ENCODE measurements around the gene CLTB. TPM values are rescaled to one million over a fixed set of nuclear protein-coding genes. Genes with fewer than 3 reads are reported as not detected.

The CLTB gene
- total RNA-seq, 1 experiment from 2014 or later, result 163 TPM

GRCh38 chr5:176387384-176387925 lies 28.9 kb downstream of the CLTB start:
- no peak for DNase-seq (ENCODE audit: low spot score)
- in situ Hi-C loops (cut with HindIII; ENCODE audit: low sequenced_read_pairs), result no loop called here

GRCh38 chr5:176386491-176386890 lies 29.8 kb downstream of the CLTB start:
- in situ Hi-C loops (cut with HindIII; ENCODE audit: low sequenced_read_pairs), result no loop called here
- DNase-seq (ENCODE audit: low spot score), result no peak

- in situ Hi-C loops (cut with HindIII; ENCODE audit: low sequenced_read_pairs), result no loop called here
- DNase-seq (ENCODE audit: low spot score), result no peak
Measured at GRCh38 chr5:176384991-176385390, 31.3 kb downstream of the CLTB start.

- DNase-seq (ENCODE audit: low spot score), result no peak
- in situ Hi-C loops (cut with HindIII; ENCODE audit: low sequenced_read_pairs), result no loop called here
Measured at GRCh38 chr5:176384366-176384930, 31.9 kb downstream of the CLTB start.

- in situ Hi-C loops (cut with HindIII; ENCODE audit: low sequenced_read_pairs), result no loop called here
- no peak for DNase-seq (ENCODE audit: low spot score)
Measured at GRCh38 chr5:176383961-176384360, 32.4 kb downstream of the CLTB start.

- in situ Hi-C loops (cut with HindIII; ENCODE audit: low sequenced_read_pairs), result no loop called here
Measured at GRCh38 chr5:176383248-176383905, 33.0 kb downstream of the CLTB start.

GRCh38 chr5:176382721-176383120 lies 33.6 kb downstream of the CLTB start:
- no peak for DNase-seq (ENCODE audit: low spot score)
- in situ Hi-C loops (cut with HindIII; ENCODE audit: low sequenced_read_pairs), result no loop called here

More at GRCh38 chr5:176383248-176383905, 33.0 kb downstream of the CLTB start:
- no peak for DNase-seq (ENCODE audit: low spot score)

GRCh38 chr5:176381979-176382378 lies 34.4 kb downstream of the CLTB start:
- no peak for DNase-seq (ENCODE audit: low spot score)
- in situ Hi-C loops (cut with HindIII; ENCODE audit: low sequenced_read_pairs), result no loop called here

GRCh38 chr5:176381423-176381822 lies 34.9 kb downstream of the CLTB start:
- in situ Hi-C loops (cut with HindIII; ENCODE audit: low sequenced_read_pairs), result no loop called here
- no peak for DNase-seq (ENCODE audit: low spot score)

- no peak for DNase-seq (ENCODE audit: low spot score)
- in situ Hi-C loops (cut with HindIII; ENCODE audit: low sequenced_read_pairs), result no loop called here
Measured at GRCh38 chr5:176379881-176380280, 36.5 kb downstream of the CLTB start.

GRCh38 chr5:176373100-176373818 lies 43.1 kb downstream of the CLTB start:
- in situ Hi-C loops (cut with HindIII; ENCODE audit: low sequenced_read_pairs), result no loop called here
- DNase-seq (ENCODE audit: low spot score), result no peak

- in situ Hi-C loops (cut with HindIII; ENCODE audit: low sequenced_read_pairs), result no loop called here
- no peak for DNase-seq (ENCODE audit: low spot score)
Measured at GRCh38 chr5:176371621-176372539, 44.5 kb downstream of the CLTB start.

- DNase-seq (ENCODE audit: low spot score), result no peak
- in situ Hi-C loops (cut with HindIII; ENCODE audit: low sequenced_read_pairs), result no loop called here
Measured at GRCh38 chr5:176369934-176370711, 46.2 kb downstream of the CLTB start.

- in situ Hi-C loops (cut with HindIII; ENCODE audit: low sequenced_read_pairs), result no loop called here
- no peak for DNase-seq (ENCODE audit: low spot score)
Measured at GRCh38 chr5:176368726-176369125, 47.6 kb downstream of the CLTB start.

- in situ Hi-C loops (cut with HindIII; ENCODE audit: low sequenced_read_pairs), result no loop called here
- DNase-seq (ENCODE audit: low spot score), result no peak
Measured at GRCh38 chr5:176366232-176366894, 50.0 kb downstream of the CLTB start.

- peak; percentile 26 for DNase-seq (ENCODE audit: low spot score)
- in situ Hi-C loops (cut with HindIII; ENCODE audit: low sequenced_read_pairs), result no loop called here
Measured at GRCh38 chr5:176365351-176366231, 50.7 kb downstream of the CLTB start, which contains the start of gene ARL10. ARL10 (plus strand) TSS chr5:176365487; CDS start chr5:176365564, 77 bp downstream.

- in situ Hi-C loops (cut with HindIII; ENCODE audit: low sequenced_read_pairs), result no loop called here
- DNase-seq (ENCODE audit: low spot score), result peak; percentile 51
Measured at GRCh38 chr5:176364765-176365350, 51.5 kb downstream of the CLTB start.
